Endothelial cell of umbilical vein (primary cell): ENCODE data around the gene RSPH10B2.
"Not testable (repeated sequence)": the region's sequence is repeated elsewhere in the genome, so short reads cannot be mapped to it uniquely, and the experiment has no call there.

ENCODE experiments used
- CTCF ChIP-seq, 2 donors: IDR thresholded peaks; 1 replicate in 1 of 2; 2 replicates in 1 of 2; pipeline ENCODE4 v1.5.1; 2011; ENCODE audit warnings: low read length in 2 of 2, mild to moderate bottlenecking in 2 of 2, moderate library complexity in 2 of 2, control low read depth in 1 of 2, inconsistent platforms in 1 of 2, low read depth in 1 of 2; ENCODE audit not compliant: insufficient read depth in 1 of 2; ENCODE audit errors: extremely low read depth in 1 of 2
- FOS ChIP-seq: IDR thresholded peaks from 2 replicates; pipeline ENCODE4 v1.6.1; 2011; ENCODE audit warnings: mild to moderate bottlenecking, low read length, moderate library complexity, borderline replicate concordance; ENCODE audit not compliant: insufficient read depth
- JUN ChIP-seq: IDR thresholded peaks from 2 replicates; pipeline ENCODE4 v1.6.1; 2011; ENCODE audit warnings: borderline replicate concordance, low read depth; ENCODE audit not compliant: insufficient read length, insufficient read depth
- POLR2A ChIP-seq: IDR thresholded peaks from 2 replicates; pipeline ENCODE4 v1.6.1; 2012; ENCODE audit warnings: low read depth, mild to moderate bottlenecking, control low read depth, low read length

DNA sequence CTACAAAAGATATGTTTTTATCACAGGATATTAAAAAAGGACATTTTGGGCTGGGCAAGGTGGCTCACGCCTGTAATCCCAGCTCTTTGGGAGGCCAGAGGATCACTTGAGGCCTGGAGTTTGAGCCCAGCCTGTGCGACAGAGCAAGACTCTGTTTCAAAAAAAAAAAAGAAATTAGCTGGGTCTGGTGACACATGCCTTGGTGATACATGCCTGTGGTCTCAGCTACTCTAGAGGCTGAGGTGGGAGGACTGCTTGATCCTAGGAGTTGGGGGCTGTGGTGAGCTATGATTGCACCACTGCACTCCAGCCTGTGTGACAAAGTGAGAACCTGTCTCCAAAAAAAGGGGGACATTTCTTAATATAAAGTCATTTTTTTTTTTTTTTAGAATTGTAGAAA lies 46.4 kb downstream of the RSPH10B2 start:
- TF ChIP-seq CTCF (IDR thresholded peaks at IDR 0.05; ENCODE audit: extremely low read depth in 1 of 2, insufficient read depth in 1 of 2, low read depth in 1 of 2, low read length in 2 of 2); POLR2A; JUN; FOS: not testable (repeated sequence)
